ENCODE data around the gene ANO2.

- TF ChIP-seq, protein P1, sequence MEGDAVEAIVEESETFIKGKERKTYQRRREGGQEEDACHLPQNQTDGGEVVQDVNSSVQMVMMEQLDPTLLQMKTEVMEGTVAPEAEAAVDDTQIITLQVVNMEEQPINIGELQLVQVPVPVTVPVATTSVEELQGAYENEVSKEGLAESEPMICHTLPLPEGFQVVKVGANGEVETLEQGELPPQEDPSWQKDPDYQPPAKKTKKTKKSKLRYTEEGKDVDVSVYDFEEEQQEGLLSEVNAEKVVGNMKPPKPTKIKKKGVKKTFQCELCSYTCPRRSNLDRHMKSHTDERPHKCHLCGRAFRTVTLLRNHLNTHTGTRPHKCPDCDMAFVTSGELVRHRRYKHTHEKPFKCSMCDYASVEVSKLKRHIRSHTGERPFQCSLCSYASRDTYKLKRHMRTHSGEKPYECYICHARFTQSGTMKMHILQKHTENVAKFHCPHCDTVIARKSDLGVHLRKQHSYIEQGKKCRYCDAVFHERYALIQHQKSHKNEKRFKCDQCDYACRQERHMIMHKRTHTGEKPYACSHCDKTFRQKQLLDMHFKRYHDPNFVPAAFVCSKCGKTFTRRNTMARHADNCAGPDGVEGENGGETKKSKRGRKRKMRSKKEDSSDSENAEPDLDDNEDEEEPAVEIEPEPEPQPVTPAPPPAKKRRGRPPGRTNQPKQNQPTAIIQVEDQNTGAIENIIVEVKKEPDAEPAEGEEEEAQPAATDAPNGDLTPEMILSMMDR (IDR thresholded peaks at IDR 0.05; ENCODE audit: extremely low read depth in 1 of 2, insufficient read depth in 1 of 2, low read depth in 1 of 2, low read length in 2 of 2): no peak
- TF ChIP-seq POLR2AphosphoS5 (IDR thresholded peaks at IDR 0.05; ENCODE audit: insufficient read depth, low read depth, low read length): no peak
- no peak for TF ChIP-seq EZH2 (IDR thresholded peaks at IDR 0.05; ENCODE audit: borderline replicate concordance, low read depth, low read length, severe bottlenecking)
- no peak for TF ChIP-seq POLR2A (IDR thresholded peaks at IDR 0.05; ENCODE audit: low read depth, low read length)
- no peak for TF ChIP-seq FOS (IDR thresholded peaks at IDR 0.05; ENCODE audit: borderline replicate concordance, insufficient read depth, low read length)
- TF ChIP-seq MAX (IDR thresholded peaks at IDR 0.05; ENCODE audit: insufficient read depth, insufficient read length): no peak
These were observed 250.2 kb downstream of the ANO2 start for GRCh38 chr12:5694759-5695409.
